ENCODE data around the gene SPSB4. TPM values are rescaled to one million over a fixed set of nuclear protein-coding genes. Genes with fewer than 3 reads are reported as not detected.

The SPSB4 gene
- total RNA-seq, 1 donor from 2014 or later: 0.35 TPM

GRCh38 chr3:141052201-141053069 lies 1.3 kb downstream of the SPSB4 start:
- no peak for DNase-seq (ENCODE audit: low spot score)
- no peak for ATAC-seq

GRCh38 chr3:141055136-141055535 lies 4.0 kb downstream of the SPSB4 start:
- no peak for ATAC-seq
- no peak for DNase-seq (ENCODE audit: low spot score)

- DNase-seq (ENCODE audit: low spot score) (no peak), ATAC-seq (no peak)
These were observed 4.6 kb downstream of the SPSB4 start for GRCh38 chr3:141055536-141056445.

- ATAC-seq: no peak
These were observed 5.6 kb downstream of the SPSB4 start for GRCh38 chr3:141056751-141057171.

DNA sequence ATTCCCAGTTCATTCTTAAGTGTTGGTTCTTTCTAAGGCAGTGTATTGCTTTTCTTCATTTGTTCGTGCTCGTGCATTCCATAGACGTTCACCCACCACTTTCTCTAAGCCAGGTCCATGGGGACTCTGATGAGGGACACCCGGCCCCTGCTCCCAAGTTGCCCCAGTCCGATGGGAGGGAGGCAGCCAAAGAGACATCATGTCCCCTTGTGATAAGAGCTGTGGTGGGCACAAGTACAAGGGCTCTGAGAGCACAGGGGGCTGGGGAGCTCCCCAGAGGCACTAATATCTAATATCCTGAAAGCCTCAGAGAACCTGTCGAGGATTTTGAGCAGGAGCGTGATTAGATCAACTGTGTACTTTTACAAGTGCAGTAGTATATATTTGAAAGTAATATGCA lies 6.3 kb downstream of the SPSB4 start:
- DNase-seq (ENCODE audit: low spot score) (no peak), ATAC-seq (no peak)

More at GRCh38 chr3:141056751-141057171, 5.6 kb downstream of the SPSB4 start:
- DNase-seq (ENCODE audit: low spot score): no peak

- ATAC-seq: no peak
- peak; percentile 18 for DNase-seq (ENCODE audit: low spot score)
These were observed 7.0 kb downstream of the SPSB4 start for GRCh38 chr3:141057946-141058800.

DNA sequence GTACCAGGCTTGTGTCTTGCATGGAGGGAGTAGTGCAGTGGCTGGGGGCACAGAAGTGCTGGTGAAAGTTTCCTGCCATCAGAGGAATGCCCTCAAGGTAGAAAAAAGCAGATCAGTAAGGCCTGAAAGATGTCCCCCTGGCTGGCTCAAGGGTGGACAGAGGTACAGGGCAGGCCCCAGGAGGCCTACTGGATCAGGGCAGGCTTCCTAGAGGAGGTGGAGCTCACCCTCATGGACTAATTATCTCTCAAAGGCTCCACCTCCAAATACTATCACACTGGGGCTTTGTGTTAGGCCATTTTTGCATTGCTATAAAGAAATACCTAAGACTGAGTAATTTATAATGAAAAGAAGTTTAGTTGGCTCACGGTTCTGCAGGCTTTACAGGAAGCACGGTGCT lies 7.8 kb downstream of the SPSB4 start:
- peak; percentile 16 for DNase-seq (ENCODE audit: low spot score)
- no peak for ATAC-seq

DNA sequence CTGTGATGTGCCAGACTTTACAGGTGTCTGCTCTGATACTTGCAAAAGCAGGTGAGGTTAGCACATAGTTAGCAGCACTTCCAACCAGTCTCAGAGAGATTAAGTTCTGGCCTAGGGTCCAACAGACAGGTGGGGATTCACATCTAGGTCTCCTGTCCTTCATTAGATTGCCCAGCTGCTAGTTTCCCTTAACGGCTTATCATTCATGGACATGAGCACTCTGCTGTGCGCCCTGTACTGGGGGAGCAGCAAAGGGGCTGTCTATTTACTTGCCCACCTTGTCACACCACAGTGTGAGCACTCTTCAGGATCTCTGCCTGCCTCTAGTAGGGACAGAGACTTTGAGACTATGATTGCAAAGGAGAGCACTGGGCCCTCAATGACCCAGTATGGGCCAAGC lies 8.7 kb downstream of the SPSB4 start:
- peak; percentile 6 for DNase-seq (ENCODE audit: low spot score)
- no peak for ATAC-seq

DNA sequence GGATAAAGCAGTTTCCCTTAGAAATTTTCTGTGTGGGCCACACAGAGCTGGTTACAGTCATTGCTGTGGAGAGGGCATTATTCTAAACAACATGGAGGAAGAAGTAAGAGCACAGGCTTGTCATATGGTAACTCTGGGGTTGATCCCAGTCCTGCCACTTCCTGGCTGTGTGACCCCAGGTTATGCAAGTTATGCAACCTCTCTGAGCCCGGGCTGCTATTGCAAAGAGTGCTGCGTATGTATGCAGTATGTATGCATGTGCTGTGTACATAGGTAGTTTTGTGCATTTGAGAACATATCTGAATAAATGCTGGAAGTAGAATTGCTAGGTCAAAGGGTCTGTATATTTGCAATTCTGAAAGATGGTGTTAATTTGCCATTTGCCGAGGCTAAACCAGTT lies 9.2 kb downstream of the SPSB4 start:
- peak; percentile 37 for ATAC-seq
- DNase-seq (ENCODE audit: low spot score): peak; percentile 40

DNA sequence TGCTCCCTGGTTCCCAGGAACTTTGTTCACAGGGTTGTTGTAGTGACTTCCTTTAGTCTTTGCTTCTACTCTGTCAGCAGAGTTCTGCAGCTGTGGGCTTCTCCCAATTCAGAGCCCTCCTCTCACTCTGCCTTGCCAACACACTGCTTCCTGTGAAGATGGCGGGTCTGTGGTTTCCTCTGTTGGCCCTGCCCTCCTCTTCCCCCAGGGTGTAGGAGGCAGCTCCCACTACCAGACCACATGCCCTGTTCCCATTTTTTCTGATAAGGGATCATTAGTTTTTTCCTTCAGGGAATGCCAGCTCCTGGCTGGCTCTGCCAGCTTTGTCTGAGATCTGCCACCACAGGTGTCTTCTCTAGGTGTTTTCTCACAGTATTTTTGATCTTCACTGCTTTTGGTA lies 12.7 kb downstream of the SPSB4 start:
- DNase-seq (ENCODE audit: low spot score) (peak; percentile 40), ATAC-seq (peak; percentile 44)

DNA sequence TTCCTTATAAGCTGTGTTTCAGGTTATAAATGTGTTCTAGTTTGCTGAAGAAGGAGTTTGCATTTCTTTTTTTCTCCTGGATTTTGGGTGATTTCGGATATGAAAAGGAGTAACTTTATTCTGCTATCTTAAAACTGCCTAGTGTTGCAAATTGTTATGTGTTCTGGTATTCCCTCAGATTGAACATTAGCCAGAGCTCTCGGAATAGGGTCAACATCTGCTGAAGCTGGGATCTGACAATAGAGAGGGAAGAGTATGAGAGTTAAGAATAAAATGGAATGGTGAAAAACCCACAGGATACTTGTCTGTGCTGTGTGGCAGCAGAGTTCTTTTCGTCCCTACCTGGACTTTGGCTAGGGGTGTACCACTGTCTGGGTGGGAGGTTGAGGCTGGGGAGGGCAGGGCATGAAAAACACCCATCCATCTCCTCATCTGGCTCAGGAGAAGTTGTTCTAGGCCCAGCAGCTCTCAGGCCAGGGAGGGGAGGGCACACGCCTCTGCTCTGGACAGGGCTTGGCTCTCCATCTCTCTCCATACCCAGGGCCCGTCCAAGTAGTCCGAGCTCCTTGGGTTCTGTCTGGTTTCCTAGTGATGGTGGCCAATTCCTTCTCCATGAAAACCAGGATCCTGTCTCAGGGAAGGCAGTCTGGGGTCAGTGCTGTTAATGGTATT lies 13.2 kb downstream of the SPSB4 start:
- DNase-seq (ENCODE audit: low spot score) (peak; percentile 19), ATAC-seq (no peak)

- ATAC-seq (no peak), DNase-seq (ENCODE audit: low spot score) (peak; percentile 23)
These were observed 14.1 kb downstream of the SPSB4 start for GRCh38 chr3:141065258-141065657.

DNA sequence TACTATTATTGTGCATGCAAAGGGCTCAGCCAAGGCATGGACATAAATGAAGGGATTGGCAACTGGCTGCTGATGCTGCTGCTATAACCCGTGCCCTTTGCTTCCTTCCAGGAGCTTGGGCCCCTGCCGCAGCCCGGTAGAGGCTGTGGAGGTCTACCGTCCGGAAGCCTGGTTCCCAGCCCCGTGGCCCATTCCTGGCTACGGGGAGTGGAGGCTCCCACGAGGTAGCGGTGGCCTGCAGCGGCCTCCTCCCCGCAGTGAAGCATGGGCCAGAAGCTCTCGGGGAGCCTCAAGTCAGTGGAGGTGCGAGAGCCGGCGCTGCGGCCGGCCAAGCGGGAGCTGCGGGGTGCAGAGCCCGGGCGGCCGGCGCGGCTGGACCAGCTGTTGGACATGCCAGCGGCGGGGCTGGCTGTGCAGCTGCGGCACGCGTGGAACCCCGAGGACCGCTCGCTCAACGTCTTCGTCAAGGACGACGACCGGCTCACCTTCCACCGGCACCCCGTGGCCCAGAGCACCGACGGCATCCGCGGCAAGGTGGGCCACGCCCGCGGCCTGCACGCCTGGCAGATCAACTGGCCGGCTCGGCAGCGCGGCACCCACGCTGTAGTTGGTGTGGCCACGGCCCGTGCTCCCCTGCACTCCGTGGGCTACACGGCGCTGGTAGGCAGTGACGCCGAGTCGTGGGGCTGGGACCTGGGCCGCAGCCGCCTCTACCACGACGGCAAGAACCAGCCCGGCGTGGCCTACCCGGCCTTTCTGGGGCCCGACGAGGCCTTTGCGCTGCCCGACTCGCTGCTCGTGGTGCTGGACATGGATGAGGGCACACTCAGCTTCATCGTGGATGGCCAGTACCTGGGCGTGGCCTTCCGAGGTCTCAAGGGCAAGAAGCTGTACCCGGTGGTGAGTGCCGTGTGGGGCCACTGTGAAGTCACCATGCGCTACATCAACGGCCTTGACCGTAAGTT lies 15.0 kb downstream of the SPSB4 start:
- DNase-seq (ENCODE audit: low spot score): peak; percentile 8
- ATAC-seq: no peak

DNA sequence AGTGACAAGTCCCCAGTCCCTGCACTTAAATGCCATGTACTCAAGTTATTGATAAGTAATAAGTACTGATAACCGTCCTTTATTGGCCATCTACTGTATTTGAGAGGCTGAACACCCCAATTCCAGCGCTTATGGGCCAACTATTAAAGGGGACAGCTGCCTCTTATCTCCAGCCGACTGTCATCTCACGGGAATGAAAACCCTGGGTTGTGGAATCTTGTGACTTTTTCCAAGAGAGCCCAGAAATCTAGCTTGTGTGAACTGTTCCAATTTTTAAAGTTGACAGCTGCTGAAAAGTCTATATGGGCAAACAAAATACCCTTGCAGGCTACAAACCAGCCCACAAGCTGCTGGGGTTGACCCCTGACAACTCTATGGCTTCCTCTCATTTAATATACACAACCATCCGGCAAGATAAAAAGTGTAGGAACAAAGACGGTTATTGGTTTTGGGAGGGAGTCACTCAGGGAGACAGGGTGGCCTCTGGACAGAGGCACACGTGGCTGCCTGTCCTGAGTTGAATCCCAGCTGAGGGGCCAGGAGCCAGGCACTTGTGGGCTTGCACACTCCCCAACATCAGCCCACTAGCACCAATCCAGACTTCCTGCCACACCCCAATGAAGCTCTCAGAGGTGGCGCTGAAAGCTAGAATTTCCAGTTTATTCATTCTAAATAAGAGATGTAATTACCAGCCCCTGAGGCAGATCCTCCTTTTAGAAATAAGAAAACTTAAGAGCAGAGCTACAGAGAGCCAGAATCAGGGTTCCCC lies 16.2 kb downstream of the SPSB4 start:
- ATAC-seq (no peak), DNase-seq (ENCODE audit: low spot score) (no peak)

- DNase-seq (ENCODE audit: low spot score): no peak
- no peak for ATAC-seq
These were observed 19.1 kb downstream of the SPSB4 start for GRCh38 chr3:141070229-141070628.

GRCh38 chr3:141070727-141071357 lies 19.7 kb downstream of the SPSB4 start:
- no peak for DNase-seq (ENCODE audit: low spot score)
- ATAC-seq: no peak

- DNase-seq (ENCODE audit: low spot score) (no peak), ATAC-seq (no peak)
These were observed 20.6 kb downstream of the SPSB4 start for GRCh38 chr3:141071681-141072260.
